ENCODE measurements around the gene RPS6KC1. TPM values are rescaled to one million over a fixed set of nuclear protein-coding genes. Genes with fewer than 3 reads are reported as not detected.
A peak's percentile ranks its signal among the peaks of the same experiment; 100 is the strongest.

The RPS6KC1 gene
- total RNA-seq, 1 experiment from 2014 or later: 16.9 TPM

DNA sequence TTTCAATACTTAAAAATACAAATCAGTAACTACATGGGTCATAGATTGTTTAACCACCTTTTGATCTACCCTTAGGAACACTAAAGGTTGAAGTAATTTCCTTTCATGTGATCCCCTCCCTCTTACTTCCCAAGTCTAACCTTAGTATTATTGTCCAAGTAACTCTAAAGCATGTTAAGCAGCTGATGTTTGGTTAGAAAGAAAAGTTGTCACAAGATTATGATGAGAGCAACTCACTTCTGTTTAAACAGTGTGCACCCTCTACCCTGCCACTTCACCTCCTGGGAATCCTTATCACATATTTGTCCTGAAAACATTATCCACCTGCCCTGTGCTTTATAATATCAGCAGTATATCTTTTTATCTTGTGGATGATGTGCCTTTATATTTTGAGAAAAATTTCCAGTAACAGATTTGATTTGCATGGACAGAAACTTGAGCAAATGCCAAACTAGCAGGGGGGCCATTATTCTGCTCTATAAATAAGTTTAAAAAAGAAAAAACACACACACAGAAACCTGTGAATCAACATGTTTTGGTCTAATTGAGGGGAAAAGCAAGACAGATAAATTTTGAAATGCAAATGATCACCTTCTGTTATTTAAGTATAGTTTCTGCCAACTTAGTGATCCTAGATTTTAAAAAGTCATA lies 194.3 kb downstream of the RPS6KC1 start:
- H3K9me3 Mint-ChIP-seq: no peaks in the 10 kb centered on the region
- H4K91ac ChIP-seq (ENCODE audit: insufficient read length, low read depth, low read length): no peak overlapping the region

More for the DNA sequence above, 194.3 kb downstream of the RPS6KC1 start:
- H3K27me3 ChIP-seq (ENCODE audit: insufficient read depth, low read length): no peaks in the 10 kb centered on the region; the same call in 1 of the 2 replicates
- peaks cover 4% of the 10 kb centered on the region; the same call in 1 of the 2 replicates for H3K4me1 ChIP-seq (ENCODE audit: insufficient read depth, low read length)
- no peak for TF ChIP-seq CTCF (conservative IDR thresholded peaks at IDR 0.05)
- H3K27ac ChIP-seq (ENCODE audit: insufficient read length, low read depth, low read length): no peak overlapping the region
- H4K8ac ChIP-seq (replicated peaks; ENCODE audit: insufficient read length, low read depth, low read length): no peak overlapping the region
- no peak overlapping the region for H3K56ac ChIP-seq (ENCODE audit: insufficient read length, low read depth, low read length)
- no peak overlapping the region for H2BK5ac ChIP-seq (ENCODE audit: insufficient read length, low read length)
- no peaks in the 10 kb centered on the region for H3K79me1 ChIP-seq (ENCODE audit: insufficient read depth, low read depth, low read length, poor library complexity, severe bottlenecking)
- no peak overlapping the region for H3K14ac ChIP-seq (ENCODE audit: insufficient read depth, low read length)
- no peak overlapping the region for H3K18ac ChIP-seq (ENCODE audit: insufficient read length, low read depth, low read length)
- DNase-seq: no peak
- no peak overlapping the region for H3T11ph ChIP-seq (ENCODE audit: low read length)
- Mint-ChIP-seq H3K27ac (peak overlapping the region in 2 of 3 experiments; percentile 6 to 70; a peak in 2 of 7 replicates), H3K4me3 (no peak overlapping the region), H3K4me1 (peaks cover 20% of the 10 kb centered on the region in 2 experiments), H3K36me3 (ENCODE audit: insufficient read depth in 1 of 3, low read depth in 3 of 3) (peaks cover 0 to 4% (median 0%) of the 10 kb centered on the region in 3 experiments; a peak in 1 of 7 replicates), H3K27me3 (ENCODE audit: low read depth) (no peaks in the 10 kb centered on the region)
- H3K23me2 ChIP-seq (ENCODE audit: insufficient read length, low read depth, low read length, poor library complexity, severe bottlenecking): no peaks in the 10 kb centered on the region
- no peak overlapping the region for H2BK12ac ChIP-seq (ENCODE audit: insufficient read length, low read depth, low read length)
- H2BK15ac ChIP-seq (ENCODE audit: low read depth, low read length): no peak overlapping the region
- no peaks in the 10 kb centered on the region for H4K20me1 ChIP-seq (ENCODE audit: control insufficient read depth, insufficient read depth, insufficient read length)
- H3K23ac ChIP-seq (ENCODE audit: insufficient read length, low read depth, low read length): no peak overlapping the region
- H3K79me2 ChIP-seq (ENCODE audit: insufficient read depth, low read length): no peaks in the 10 kb centered on the region
- no peak overlapping the region for H2AFZ ChIP-seq (ENCODE audit: low read length)
- H2BK120ac ChIP-seq (ENCODE audit: low read depth, low read length, poor library complexity, severe bottlenecking): no peak overlapping the region
- no peak overlapping the region for H2AK5ac ChIP-seq (ENCODE audit: insufficient read length, low read length)
- H3K4ac ChIP-seq (ENCODE audit: low read depth, low read length): no peak overlapping the region
- no peak overlapping the region for H3K4me2 ChIP-seq (ENCODE audit: insufficient read depth, insufficient read length, low read length)
- H4K5ac ChIP-seq (ENCODE audit: insufficient read length, low read depth, low read length): no peak overlapping the region
- H3K9ac ChIP-seq (ENCODE audit: extremely low read depth, insufficient read length, low read length): no peak overlapping the region
- H3K9me3 ChIP-seq (ENCODE audit: control insufficient read depth, low read depth, low read length): no peaks in the 10 kb centered on the region
- no peak overlapping the region for H2BK20ac ChIP-seq (ENCODE audit: low read depth, low read length, poor library complexity, severe bottlenecking)

Data from H9 (cell line).